GM20000 (cell line): ENCODE results near the gene IGF1R.

Experiments
- DNase-seq: peaks from one replicate; pipeline ENCODE4 v3.0.0; 2012; ENCODE audit warnings: low spot score
- TF ChIP-seq, protein P1 (sequence below): IDR thresholded peaks from 2 replicates; pipeline ENCODE4 v1.5.1; 2012; ENCODE audit warnings: mild to moderate bottlenecking, control low read depth; ENCODE audit errors: extremely low read depth, missing control alignments

IGF1R gene

DNA sequence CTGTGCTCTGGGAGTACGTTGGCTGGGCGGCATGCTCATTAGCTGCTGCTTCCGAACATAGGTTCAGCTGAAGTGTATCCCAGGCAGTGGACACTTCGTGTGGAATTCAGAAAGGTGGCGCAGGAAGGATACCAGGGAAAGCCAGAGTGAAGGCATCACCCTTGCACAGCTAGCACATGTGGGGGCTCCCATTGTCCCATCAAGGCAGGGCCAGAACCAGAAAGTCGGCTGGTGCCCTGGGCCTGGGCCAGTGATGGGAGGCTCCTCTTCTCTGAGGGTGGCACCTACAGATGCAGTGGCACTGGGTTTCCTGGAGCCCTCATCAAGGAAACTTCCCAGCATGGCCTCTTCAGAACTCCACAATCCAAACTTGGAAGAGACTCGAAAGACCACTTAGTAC, 302.7 kb downstream of the IGF1R start:
- no peak for DNase-seq
- TF ChIP-seq, protein P1, sequence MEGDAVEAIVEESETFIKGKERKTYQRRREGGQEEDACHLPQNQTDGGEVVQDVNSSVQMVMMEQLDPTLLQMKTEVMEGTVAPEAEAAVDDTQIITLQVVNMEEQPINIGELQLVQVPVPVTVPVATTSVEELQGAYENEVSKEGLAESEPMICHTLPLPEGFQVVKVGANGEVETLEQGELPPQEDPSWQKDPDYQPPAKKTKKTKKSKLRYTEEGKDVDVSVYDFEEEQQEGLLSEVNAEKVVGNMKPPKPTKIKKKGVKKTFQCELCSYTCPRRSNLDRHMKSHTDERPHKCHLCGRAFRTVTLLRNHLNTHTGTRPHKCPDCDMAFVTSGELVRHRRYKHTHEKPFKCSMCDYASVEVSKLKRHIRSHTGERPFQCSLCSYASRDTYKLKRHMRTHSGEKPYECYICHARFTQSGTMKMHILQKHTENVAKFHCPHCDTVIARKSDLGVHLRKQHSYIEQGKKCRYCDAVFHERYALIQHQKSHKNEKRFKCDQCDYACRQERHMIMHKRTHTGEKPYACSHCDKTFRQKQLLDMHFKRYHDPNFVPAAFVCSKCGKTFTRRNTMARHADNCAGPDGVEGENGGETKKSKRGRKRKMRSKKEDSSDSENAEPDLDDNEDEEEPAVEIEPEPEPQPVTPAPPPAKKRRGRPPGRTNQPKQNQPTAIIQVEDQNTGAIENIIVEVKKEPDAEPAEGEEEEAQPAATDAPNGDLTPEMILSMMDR: no peak

- no peak for DNase-seq
- TF ChIP-seq, protein P1: no peak
Measured at GRCh38 chr15:98951493-98952320, 303.4 kb downstream of the IGF1R start.

DNA sequence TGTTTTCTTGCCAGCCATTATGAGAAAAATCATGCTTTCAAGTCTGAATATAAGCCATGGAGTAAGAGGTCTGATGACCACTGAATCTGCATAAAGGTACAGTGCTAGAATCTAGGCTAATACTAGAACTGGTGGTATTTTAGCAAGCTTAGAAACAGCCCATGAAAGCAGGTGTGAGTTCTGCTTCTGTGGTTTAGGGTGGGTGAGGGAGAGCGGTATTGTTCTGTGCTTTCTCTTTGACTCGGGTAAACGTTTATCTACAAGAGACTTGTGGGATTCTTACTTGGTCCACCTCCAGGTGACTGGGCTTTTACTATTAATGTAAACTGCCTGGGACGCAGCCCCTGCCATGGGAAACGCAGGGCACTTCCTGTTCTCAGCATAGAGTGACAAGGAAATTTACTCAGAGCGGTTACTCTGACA, 304.1 kb downstream of the IGF1R start:
- TF ChIP-seq, protein P1: no peak
- DNase-seq: peak; percentile 69

DNA sequence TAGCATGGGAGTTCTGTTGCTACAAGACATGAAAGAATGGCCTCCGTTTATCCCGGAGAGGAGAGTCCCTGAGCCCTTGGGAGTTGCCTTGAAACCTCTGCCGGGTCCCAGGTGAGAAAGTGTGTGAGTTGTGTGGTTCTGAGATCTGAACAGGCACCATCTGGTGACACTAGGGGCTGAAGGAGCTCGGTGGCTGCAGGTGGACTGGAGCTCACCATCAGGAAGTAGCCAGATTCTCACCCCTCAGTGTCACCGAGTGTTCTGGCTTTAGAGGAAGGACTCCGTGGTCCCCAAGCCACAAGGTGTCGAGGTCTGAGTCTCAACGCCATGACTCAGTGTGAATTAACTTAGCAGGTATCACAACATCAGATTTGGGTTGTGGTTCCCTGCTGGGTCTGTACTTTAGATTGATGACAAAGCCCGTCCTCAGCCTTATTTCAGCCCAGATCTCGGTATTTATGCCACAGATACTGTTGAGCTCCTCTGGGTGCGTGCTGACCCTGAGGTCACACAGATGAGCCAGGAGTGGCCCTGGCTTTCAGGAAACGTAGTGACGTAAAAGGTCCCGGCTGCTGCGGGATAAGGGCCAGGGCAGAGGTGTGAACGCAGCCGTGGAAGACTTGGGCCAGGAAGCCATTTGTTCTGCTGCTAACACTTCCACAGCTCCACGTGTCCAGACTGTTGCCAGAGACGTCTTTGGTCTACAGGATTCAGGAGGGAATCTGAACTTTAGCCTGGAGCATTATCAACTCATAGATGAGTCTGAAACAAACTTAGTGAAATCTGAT, 304.9 kb downstream of the IGF1R start:
- no peak for DNase-seq
- TF ChIP-seq, protein P1: no peak

- TF ChIP-seq, protein P1: no peak
- DNase-seq: no peak
Measured at GRCh38 chr15:98953968-98954367, 305.6 kb downstream of the IGF1R start.

DNA sequence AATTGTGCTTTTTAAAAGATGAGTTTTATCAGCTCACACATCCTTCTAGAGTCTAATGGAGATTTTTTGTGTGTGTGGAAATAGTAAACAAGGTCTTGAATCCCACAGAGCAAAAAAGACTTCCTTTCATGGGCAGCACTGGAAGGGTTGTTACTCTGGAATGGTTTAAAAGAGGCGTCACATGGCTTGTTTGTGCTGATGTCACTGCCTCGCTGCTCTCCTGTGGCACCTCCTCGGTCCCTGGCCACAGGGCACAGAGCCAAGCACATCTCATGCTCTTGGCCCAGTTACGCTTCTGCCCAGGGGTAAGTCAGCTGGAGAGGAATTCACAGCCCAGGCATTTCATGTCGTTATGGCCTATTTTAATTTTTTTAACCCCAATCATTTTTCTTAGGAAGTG, 306.1 kb downstream of the IGF1R start:
- no peak for DNase-seq
- TF ChIP-seq, protein P1: no peak

GRCh38 chr15:98955331-98955730, 307.0 kb downstream of the IGF1R start:
- TF ChIP-seq, protein P1: no peak
- no peak for DNase-seq
